HG02840 (cell line): ENCODE measurements around the gene RELB.

Source experiments
- ATAC-seq: cut with Tn5 transposase; IDR thresholded peaks from one replicate; pipeline ENCODE4 v1.9.1; 2021; ENCODE audit warnings: mild to moderate bottlenecking, moderate library complexity, moderate number of reproducible peaks; ENCODE audit not compliant: unreplicated experiment, low FRiP score

RELB gene

GRCh38 chr19:45056831-45057230, 55.6 kb downstream of the RELB start:
- ATAC-seq, result no peak

GRCh38 chr19:45057444-45057843, 56.2 kb downstream of the RELB start:
- ATAC-seq, result no peak

- ATAC-seq, result no peak
Measured at GRCh38 chr19:45058622-45059159, 57.4 kb downstream of the RELB start.

- ATAC-seq, result no peak
Measured at GRCh38 chr19:45059258-45059965, 58.1 kb downstream of the RELB start.

- no peak for ATAC-seq
Measured at GRCh38 chr19:45061965-45062364, 60.7 kb downstream of the RELB start.

- ATAC-seq, result no peak
Measured at GRCh38 chr19:45063851-45064801, 62.9 kb downstream of the RELB start.

DNA sequence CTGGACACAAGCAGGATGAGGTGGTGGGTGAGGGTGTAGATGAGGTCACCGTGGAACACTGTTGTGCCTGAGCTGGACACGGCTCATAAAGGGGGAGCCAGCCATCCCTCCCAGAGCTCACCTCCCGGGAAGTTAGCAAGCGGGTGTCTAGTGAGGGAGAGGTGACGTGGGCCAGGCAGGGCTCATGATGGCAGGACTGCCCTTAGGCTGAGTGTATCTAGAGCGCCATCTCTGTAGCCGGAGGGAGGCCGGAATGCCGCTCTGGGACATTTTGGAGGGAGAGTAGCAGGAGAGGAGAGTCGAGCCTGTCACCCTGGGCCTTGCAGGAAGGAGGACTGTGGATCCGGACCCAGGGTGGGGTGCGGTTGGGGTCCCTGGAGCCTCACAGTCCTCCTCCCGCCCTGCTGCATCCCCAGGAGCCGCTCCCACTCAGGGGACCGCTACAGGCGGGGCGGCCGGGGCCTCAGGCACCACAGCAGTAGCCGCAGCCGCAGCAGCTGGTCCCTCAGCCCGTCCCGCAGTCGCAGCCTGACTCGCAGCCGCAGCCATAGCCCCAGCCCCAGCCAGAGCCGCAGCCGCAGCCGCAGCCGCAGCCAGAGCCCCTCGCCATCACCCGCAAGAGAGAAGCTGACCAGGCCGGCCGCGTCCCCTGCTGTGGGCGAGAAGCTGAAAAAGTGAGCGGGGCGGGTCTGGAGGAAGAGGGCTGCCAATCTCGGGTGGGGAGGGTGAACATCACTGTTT, 65.8 kb downstream of the RELB start:
- ATAC-seq, result no peak

DNA sequence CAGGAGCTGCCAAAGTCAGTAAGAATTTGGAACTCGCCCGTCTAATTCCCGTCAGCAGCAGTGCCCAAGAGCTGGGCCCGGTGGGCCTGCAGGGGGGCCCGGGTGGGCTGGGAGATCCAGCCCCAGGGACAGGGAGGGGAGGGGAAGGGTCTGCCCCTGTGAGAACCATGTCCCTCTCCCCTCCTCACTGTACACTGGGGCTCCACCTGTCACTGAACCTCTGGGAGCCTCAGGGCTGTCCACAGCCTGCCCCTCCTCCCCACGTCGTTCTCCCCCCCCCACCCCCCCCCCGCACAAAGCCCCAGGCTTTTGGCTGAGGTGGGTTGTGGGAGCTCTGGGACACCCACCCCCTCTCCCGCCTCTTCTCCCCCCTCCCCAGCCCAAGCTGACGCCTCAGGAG, 66.8 kb downstream of the RELB start:
- no peak for ATAC-seq

GRCh38 chr19:45069056-45069455, 67.8 kb downstream of the RELB start:
- no peak for ATAC-seq

DNA sequence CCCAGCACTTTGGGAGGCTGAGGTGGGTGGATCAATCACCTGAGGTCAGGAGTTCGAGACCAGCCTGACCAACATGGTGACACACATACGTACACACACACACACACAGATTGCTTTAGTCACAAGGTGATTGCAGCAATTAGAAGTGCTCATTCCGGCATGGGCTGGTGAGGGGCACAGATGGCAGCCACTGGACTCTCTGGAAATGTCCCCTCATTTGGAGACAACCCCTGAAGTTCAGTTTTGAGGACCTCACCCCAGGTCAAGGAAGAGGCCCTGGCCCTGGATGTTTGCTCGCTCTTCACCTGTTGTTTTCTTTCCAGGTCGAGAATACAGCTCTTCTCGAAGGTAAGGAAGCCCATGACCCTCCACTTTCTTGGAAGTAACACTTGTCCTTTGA, 69.0 kb downstream of the RELB start:
- ATAC-seq, result no peak

GRCh38 chr19:45070861-45071544, 69.7 kb downstream of the RELB start:
- ATAC-seq, result no peak

- no peak for ATAC-seq
Measured at GRCh38 chr19:45071545-45071938, 70.3 kb downstream of the RELB start.

DNA sequence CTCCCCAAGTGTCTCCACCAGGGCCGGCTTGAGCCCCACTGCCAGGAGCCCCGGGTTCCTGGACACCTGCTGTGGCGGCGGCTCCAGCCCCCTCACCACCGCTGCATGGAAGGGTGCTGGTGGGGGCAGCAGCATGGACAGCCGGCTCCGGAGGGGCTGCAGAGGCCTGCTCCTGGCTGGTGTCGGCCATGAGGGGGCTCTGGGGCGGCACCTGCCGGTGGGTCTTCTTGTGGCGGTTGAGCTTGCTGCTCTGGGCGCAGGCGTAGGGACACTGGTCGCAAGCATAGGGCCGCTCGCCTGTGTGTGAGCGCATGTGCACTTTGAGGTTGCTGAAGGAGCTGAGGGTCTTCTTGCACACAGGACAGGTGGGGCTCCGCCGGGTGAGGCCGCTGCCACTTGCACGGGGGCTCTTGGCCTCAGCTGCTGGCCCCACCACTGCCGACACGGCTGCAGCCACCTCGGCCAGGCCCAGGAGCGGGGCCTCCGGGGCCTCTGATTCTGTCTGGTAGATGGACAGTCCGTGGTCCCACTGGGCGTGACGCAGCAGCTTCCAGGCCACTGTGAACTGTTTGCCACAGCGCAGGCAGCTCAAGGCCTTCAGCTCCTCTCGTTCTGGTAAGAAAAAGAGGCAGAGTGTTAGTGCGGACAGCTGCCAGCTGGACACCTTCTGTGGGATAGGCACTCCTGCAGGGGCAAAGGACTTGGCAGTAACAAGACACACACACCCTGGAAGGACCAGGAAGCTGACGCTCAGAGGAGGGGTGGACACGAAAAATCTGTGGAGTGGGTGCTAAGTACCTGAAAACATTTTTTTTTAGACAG, 70.9 kb downstream of the RELB start:
- ATAC-seq, result no peak

DNA sequence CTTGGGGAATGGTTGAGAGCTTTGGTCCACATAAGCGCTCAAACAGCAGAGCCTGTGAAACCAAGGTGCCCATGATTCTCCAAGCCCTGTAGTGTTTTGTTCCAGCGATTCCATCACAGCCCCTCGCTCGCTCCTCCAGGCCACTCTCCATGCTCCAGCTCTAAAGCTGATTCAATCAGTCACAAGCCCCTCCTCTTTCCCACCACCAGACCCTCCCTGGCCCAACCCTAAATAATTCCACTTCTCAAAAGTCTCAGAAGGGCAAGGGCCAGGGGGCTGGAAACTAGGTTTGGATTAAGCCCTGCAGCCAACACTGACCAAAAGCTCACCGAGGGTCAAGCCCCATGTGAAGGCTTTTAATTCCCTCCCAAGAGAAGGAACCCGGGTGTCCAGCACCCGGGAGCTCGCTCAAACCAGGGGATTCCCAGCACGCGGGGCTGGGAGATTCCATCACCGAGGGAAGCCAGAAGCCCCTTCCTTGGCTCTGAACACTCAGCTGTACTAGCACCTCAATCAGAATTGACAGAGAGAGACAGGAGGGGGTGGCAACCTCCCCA, 73.6 kb downstream of the RELB start:
- no peak for ATAC-seq

DNA sequence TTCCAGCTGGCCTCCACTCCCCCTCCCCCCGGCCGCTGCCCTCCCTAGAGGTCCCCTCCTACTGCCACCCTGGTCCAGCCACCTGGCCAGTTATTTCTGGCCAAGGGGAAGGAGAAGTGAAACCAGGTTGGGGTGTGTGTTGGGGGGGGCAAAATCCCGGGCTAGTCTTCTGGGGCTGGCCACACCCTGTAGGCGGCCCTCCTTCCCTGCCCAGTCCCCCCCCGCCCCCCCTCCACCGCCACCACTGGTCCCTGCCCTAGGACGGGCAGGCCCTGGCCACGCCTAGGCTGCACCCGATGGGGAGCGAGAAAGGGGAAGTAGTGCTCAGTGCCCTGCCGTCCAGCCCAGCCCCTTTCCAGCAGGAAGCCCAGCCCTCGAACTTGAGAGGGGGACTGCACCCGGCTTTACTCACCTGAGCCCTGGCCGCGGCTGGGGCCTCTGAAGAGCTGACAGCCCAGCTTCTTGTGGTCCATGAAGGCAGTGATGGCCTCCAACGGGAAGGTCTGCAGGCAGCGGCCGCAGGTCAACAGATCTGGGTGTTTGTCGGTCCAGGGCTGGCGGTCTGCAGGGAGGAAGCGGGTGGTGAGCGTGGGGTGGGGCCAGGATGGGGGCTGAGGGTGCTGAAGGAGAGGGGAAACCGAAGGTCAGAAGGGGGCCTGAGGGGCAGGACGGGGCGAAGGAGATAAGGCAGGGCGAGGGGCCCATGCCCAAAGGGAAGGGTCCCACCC, 74.2 kb downstream of the RELB start:
- peak; percentile 53 for ATAC-seq

DNA sequence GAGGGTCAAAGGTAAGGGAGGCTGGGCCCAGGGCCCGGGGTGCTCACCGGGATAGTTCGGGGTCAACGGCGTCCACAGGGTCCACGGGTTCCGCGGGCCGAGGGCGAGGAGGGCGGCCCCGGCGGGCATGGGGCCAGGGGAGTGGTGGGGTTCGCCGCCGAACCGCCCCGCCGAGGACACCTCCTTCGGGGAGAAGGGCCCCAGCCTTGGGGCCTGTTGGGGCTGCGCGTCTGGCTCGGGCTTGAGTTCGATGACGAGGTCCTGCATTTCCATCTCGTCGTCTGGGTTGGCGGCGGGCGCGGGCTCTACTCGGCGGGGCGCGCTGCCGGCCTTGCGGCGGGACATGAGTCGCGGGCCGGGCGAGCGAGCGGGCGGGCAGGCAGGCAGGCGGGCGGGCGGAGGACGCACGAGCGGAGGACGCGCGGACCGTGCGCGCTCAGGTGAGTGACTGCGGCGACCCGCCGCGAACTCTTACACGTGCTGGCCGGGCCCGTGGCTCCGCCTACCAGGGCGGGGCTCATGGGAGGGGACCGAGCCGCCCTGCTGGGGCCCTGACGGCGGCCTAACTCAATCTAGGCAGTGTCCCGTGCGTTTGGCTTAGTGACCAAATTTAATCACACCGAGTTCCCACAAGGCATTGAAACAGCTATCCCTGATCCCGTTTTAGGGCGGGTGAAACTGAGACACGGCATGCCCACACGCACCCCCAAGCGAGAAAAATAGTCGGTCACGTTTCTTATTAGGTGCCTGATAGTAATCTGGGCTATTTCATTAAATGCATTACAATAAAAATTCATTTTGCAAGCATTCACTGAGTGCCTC, 75.0 kb downstream of the RELB start, which contains the start of gene ZNF296:
Gene ZNF296 (minus strand): TSS at position 450 of the 822 bp plus-strand sequence. CDS start 105 bp downstream, at position 345.
- peak; percentile 40 for ATAC-seq
